Stimulated activated memory B cell treated with anti-CD40 and anti-IgM and Interleukin-4, amounts not matched to agents 10 μg/mL and 1 μg/mL and 100 μg/mL, for 72 hours (primary cell): ENCODE results near the gene ATXN2L.
"Not testable (repeated sequence)": the region's sequence is repeated elsewhere in the genome, so short reads cannot be mapped to it uniquely, and the experiment has no call there.

Experiments
- ATAC-seq: fragments of 150-1000 bp; cut with Tn5 transposase; 2 replicates; pipeline ENCODE4 v1.10.0; 2021
- H3K27ac Mint-ChIP-seq: one replicate; pipeline ENCODE4 v1.8.0; 2022; ENCODE audit warnings: mild to moderate bottlenecking, mixed read lengths
- H3K27me3 Mint-ChIP-seq: one replicate; pipeline ENCODE4 v1.8.0; 2022; ENCODE audit warnings: mixed read lengths
- H3K36me3 Mint-ChIP-seq: one replicate; pipeline ENCODE4 v1.8.0; 2022; ENCODE audit warnings: mixed read lengths
- H3K4me1 Mint-ChIP-seq: one replicate; pipeline ENCODE4 v1.8.0; 2022; ENCODE audit warnings: mixed read lengths
- H3K4me3 Mint-ChIP-seq: one replicate; pipeline ENCODE4 v1.8.0; 2022; ENCODE audit warnings: mild to moderate bottlenecking, moderate library complexity, mixed read lengths
- H3K9me3 Mint-ChIP-seq: one replicate; pipeline ENCODE4 v1.8.0; 2022; ENCODE audit warnings: mixed read lengths

The ATXN2L gene

DNA sequence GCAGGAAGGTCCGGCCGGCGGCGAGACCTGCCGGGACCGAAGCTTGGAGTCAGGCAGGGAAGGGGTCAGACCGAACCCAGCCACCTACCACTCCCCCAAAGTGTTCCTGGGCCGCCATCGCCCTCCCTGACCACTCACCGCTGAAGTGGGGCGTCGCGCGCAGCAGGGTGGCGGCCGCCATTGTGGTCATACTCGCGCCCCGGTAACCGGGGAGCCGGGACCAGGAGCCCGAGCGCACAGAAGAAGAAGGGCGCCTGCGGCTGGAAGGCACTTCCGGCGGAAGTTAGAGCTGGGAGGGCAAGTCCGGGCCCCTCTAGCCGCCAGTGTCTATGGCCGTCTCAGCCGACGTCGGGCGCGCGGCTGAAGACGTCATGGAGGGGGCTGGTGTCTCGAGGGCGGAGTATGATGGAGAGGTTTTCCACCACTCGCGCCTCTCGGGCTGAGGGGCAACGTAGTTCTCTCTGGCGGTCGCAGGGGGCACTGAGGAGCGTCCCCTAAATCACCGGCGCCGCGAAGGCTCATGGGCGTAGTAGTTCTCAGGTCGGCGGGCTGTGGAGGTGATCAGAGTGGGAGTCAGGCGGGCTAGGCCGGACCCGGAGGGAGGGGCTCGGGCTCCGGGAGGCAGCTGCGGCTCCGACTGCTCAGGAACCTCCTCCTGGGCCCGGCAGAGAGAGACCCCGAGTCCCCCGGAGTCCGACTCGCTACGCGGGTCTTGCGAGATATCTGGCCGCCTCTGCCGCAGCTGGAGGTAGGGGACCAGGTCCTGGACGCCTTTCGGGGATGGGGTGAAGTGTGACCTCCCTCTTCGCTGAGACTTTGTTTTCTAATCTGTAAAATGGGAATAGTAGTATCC, 23.5 kb downstream of the ATXN2L start, which contains the start of gene TUFM:
Gene TUFM, minus strand, starts transcription at position 269 of the 853 bp plus-strand sequence. Its CDS starts 79 bp downstream, at position 190.
- H3K4me1 Mint-ChIP-seq = peaks cover 32% of the 10 kb centered on the region
- no peaks in the 10 kb centered on the region for H3K27me3 Mint-ChIP-seq
- H3K9me3 Mint-ChIP-seq = no peaks in the 10 kb centered on the region
- peak within 1 kb of the TSS; percentile 92 for H3K27ac Mint-ChIP-seq
- peaks cover 38% of the 10 kb centered on the region for H3K36me3 Mint-ChIP-seq
- H3K4me3 Mint-ChIP-seq = peak within 1 kb of the TSS; percentile 93
- peak; percentile 98 for ATAC-seq

DNA sequence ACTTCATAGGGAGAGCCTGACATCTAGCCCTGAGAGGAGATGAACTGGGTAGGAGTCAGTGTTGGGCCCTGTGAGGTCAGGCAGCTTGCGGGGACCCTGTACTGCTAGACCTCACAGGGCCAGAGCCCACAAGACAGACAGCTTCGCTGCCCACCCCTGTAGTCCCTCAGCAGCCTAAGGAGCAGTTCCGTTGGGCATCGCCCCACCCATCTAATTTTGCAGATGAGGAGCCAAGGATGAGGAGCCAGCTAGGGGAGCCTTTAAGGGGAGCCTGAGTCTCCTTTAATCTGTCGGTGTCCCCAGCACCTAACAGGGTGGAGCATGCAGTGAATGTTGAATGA, 24.1 kb downstream of the ATXN2L start:
- Mint-ChIP-seq H3K27ac (peak overlapping the region; percentile 92), H3K36me3 (peaks cover 38% of the 10 kb centered on the region), H3K27me3 (no peaks in the 10 kb centered on the region), H3K4me3 (peak overlapping the region; percentile 93), H3K4me1 (peaks cover 32% of the 10 kb centered on the region), H3K9me3 (no peaks in the 10 kb centered on the region)
- peak; percentile 14 for ATAC-seq

DNA sequence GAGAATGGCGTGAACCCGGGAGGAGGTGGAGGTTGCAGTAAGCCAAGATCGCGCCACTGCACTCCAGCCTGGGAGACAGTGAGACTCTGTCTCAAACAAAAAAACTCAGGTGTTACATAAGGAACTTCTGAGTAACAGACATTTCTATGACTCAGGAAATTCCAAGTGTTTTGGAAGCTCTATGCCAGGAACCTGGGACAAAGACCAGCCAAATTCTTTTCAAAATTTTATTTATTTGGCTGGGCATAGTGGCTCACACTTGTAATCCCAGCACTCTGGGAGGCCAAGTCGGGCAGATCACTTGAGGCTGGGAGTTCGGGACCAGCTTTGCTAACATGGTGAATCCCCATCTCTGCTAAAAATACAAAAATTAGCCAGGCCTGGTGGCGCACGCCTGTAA, 35.6 kb downstream of the ATXN2L start:
- no peak for ATAC-seq
- Mint-ChIP-seq H3K9me3 (no peaks in the 10 kb centered on the region), H3K4me1 (no peaks in the 10 kb centered on the region), H3K4me3 (no peak overlapping the region), H3K36me3 (no peaks in the 10 kb centered on the region), H3K27ac (no peak overlapping the region), H3K27me3 (no peaks in the 10 kb centered on the region)

DNA sequence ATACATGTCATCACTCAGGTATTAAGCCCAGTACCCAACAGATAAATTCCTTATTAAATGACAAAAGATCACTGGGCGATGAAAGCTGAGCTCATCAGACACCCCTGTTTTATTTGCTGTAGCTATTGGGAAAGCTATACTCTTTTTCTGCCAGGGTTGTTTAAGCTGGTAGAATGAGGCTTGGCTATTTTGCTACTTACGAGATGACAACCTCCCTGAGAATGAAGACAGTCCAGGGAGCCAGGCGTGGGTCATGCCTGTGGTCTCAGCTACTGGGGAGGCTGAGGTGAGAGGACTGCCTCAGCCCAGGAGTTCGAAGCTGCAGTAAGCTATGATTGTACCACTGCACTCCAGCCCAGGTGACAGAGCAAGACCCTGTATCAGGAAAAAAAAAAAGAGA, 36.5 kb downstream of the ATXN2L start:
- Mint-ChIP-seq H3K36me3 (no peaks in the 10 kb centered on the region), H3K4me1 (peaks cover 9% of the 10 kb centered on the region), H3K27me3 (no peaks in the 10 kb centered on the region), H3K4me3 (no peak overlapping the region), H3K9me3 (no peaks in the 10 kb centered on the region), H3K27ac (no peak overlapping the region)
- no peak for ATAC-seq

DNA sequence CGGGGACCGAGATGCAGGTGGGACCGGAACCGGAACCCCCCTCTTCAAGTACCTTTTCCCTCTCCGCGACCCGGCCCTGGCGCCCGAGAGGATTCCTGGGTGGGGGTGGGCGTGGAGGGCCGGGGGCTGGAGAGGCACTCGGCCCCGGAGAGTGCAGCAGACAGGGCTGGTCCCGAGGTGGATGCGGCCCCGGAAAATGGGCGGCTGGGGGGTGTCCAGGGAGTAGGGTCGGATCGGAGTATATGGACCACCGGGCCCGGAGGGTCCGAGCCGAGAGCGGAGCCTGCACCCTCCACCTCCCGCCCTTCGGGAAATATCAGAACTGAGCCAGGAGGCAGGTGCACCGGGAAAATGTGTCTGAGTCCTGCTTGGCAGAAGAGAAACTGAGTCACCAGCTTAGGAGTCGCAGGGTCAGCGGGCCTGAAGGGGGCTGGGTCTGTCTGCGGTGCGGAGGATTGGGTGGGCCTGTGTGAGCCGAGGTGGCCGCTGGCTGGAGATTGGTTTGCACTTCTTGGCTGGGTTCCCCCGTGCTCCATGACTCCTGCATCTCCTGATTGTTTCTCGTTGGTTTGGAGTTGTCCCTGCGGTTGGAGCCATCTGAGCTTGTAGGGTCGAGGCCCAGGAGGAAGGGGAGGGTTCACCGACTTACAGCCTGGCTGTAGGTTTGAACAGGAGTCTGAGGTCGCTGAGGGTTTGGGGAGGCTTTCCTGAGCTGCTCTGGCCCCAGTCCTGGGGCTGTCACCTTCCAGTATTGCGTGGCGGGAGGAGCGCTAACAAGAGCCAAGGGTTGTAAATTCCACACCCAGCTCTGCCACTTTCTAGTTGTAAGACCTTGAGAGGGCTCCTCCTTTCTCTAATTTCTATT, 41.4 kb downstream of the ATXN2L start:
- peaks cover 20% of the 10 kb centered on the region for H3K36me3 Mint-ChIP-seq
- peak overlapping the region; percentile 97 for H3K27ac Mint-ChIP-seq
- peaks cover 31% of the 10 kb centered on the region for H3K4me1 Mint-ChIP-seq
- ATAC-seq = peak; percentile 4
- H3K9me3 Mint-ChIP-seq = no peaks in the 10 kb centered on the region
- peak overlapping the region; percentile 86 for H3K4me3 Mint-ChIP-seq
- no peaks in the 10 kb centered on the region for H3K27me3 Mint-ChIP-seq

DNA sequence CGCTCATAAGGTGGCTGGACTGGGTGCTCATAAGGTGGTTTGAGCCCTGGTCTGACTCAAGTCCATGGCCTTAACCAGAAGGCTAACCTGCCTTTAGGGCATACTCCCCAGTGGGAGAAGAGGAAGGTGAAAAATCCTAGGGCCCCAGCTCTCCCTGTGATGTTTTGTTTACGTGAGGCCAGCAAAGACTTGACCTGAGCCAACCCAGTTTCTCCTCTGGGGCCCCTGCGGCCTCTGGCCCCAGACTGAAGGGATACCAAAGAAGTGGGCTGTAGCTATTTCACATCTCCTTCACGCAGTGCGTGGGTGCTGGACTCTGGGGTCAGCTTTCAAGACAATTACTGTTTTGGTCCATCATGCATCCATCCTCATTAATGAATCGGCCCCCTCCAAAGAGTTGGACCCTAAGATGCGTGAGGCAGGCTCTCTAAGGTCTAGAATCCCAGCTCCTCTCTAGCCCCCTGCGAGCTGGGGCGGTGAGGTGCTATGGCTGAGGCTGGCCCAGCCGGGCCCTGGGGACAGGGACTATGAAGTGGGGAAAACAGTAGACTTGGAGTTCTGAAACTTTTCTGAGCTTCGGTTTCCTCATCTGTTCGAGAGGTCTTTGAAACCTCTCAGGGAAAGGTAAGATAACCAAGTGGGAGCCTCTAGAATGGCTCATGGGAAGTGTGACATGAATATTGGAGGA, 42.3 kb downstream of the ATXN2L start:
- Mint-ChIP-seq H3K36me3 (peaks cover 29% of the 10 kb centered on the region), H3K9me3 (no peaks in the 10 kb centered on the region), H3K4me1 (peaks cover 31% of the 10 kb centered on the region), H3K4me3 (peak overlapping the region; percentile 86), H3K27ac (no peak overlapping the region), H3K27me3 (no peaks in the 10 kb centered on the region)
- no peak for ATAC-seq

DNA sequence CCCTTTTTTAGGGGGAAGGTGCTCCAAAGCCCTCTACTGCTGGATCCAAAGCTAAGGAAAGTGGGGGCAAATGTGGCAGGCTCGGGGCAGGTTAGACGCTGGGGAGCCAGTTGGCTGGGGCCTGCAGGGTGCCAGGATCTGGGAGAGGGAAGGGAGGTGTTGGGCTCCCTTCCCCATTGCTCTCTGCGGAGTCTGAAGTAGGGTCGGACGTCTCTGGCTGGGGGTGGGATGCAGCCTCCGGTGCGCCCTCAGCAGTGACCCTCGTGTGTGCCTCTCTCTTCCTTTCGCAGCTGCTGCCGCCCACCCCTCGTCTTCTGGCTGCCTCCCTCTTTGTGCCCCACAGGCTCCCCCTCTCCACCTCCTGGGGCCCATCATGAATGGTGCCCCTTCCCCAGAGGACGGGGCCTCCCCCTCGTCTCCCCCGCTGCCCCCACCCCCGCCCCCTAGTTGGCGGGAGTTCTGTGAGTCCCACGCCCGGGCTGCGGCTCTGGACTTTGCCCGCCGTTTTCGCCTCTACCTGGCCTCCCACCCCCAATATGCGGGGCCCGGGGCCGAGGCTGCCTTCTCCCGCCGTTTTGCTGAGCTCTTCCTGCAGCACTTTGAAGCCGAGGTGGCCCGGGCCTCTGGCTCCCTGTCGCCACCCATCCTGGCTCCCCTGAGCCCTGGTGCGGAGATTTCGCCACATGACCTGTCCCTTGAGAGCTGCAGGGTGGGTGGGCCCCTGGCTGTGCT, 43.1 kb downstream of the ATXN2L start:
- no peak overlapping the region for H3K27ac Mint-ChIP-seq
- H3K27me3 Mint-ChIP-seq = no peaks in the 10 kb centered on the region
- H3K4me1 Mint-ChIP-seq = peaks cover 31% of the 10 kb centered on the region
- H3K4me3 Mint-ChIP-seq = no peak overlapping the region
- no peaks in the 10 kb centered on the region for H3K9me3 Mint-ChIP-seq
- H3K36me3 Mint-ChIP-seq = peaks cover 32% of the 10 kb centered on the region
- no peak for ATAC-seq

DNA sequence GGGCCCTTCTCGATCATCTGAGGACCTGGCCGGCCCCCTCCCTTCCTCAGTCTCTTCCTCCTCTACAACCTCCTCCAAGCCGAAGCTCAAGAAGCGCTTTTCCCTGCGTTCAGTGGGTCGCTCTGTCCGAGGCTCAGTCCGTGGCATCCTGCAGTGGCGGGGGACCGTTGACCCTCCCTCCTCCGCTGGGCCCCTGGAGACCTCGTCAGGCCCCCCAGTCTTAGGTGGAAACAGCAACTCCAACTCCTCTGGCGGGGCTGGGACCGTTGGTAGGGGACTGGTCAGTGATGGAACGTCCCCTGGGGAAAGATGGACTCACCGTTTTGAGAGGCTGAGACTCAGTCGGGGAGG, 43.6 kb downstream of the ATXN2L start:
- no peaks in the 10 kb centered on the region for H3K27me3 Mint-ChIP-seq
- no peaks in the 10 kb centered on the region for H3K9me3 Mint-ChIP-seq
- H3K4me3 Mint-ChIP-seq = no peak overlapping the region
- no peak overlapping the region for H3K27ac Mint-ChIP-seq
- H3K4me1 Mint-ChIP-seq = peaks cover 31% of the 10 kb centered on the region
- no peak for ATAC-seq
- H3K36me3 Mint-ChIP-seq = peaks cover 32% of the 10 kb centered on the region

DNA sequence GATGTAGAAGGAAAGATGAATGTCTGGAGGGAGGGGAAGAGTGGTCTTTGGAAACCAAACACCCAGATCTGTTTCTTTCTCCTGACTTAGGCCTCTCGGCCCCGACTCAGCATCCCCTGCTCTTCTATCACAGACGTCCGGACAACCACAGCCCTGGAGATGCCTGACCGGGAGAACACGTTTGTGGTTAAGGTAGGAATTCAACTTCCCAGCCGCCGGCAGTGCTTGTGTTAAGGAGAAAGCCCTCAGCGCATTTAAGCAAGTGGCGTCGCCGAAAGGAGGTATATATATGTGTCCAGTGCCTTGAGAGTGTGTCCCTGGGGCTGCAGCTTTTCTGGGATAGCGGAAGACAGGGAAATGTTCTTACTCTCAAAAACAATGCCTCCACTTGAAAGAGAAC, 44.4 kb downstream of the ATXN2L start:
- ATAC-seq = no peak
- no peak overlapping the region for H3K4me3 Mint-ChIP-seq
- H3K36me3 Mint-ChIP-seq = peaks cover 33% of the 10 kb centered on the region
- no peaks in the 10 kb centered on the region for H3K9me3 Mint-ChIP-seq
- H3K27ac Mint-ChIP-seq = no peak overlapping the region
- peaks cover 31% of the 10 kb centered on the region for H3K4me1 Mint-ChIP-seq
- no peaks in the 10 kb centered on the region for H3K27me3 Mint-ChIP-seq

DNA sequence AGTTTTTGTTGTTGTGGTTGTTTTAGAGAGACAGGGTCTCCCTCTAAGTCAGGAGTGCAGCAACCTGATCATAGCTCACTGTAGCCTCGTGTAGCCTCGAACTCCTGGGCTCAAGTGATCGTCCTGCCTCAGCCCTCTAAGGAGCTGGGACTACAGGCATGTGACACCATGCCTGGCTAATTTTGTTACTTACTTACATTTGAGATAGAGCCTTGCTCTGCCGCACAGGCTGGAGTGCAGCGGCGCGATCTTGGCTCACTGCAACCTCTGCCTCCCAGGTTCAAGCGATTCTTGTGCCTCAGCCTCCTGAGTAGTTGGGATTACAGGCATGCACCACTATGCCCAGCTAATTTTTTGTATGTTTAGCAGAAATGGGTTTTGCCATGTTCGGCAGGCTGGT, 44.8 kb downstream of the ATXN2L start:
- H3K4me3 Mint-ChIP-seq, H3K27me3 Mint-ChIP-seq, H3K27ac Mint-ChIP-seq, H3K9me3 Mint-ChIP-seq, ATAC-seq: not testable (repeated sequence)
- peaks cover 37% of the 10 kb centered on the region for H3K36me3 Mint-ChIP-seq
- peaks cover 35% of the 10 kb centered on the region for H3K4me1 Mint-ChIP-seq

DNA sequence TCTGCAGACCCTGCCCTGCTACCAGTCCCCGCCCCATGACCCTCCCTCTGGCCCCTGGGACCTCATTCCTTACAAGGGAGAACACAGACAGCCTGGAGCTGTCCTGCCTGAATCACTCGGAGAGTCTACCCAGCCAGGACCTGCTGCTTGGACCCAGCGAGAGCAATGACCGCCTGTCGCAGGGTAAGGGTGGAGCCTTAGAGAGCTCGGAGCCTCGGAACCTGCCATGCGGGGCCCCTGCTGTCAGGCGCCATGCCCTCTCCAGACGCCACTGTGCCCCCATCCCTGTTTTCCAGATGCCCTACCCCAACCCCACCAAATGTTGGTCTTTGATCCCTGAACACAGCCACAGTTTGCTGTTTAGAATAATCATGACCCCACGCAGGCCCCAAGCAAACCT, 46.4 kb downstream of the ATXN2L start:
- Mint-ChIP-seq H3K27me3 (no peaks in the 10 kb centered on the region), H3K36me3 (peaks cover 45% of the 10 kb centered on the region)

DNA sequence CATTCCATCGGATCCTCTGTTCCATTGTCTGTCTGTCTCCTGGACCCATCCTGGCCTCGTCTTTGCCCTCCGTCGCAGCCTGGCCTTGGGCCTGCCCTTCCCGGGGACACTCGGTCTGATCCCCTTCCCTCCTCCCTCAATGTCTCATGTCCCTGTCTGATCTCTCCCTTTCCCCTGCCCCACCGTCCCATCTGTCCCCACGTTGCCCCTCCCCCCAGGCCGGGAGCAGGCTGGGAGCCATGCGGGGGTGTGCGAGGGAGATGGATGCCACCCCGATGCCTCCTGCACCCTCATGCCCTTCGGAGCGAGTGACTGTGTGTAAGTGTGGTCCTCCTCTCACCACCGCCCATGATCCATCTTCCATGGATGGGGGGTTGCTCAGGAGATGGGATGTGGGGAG, 50.2 kb downstream of the ATXN2L start:
- Mint-ChIP-seq H3K36me3 (peaks cover 33% of the 10 kb centered on the region), H3K4me1 (peaks cover 22% of the 10 kb centered on the region), H3K4me3 (no peak overlapping the region), H3K27me3 (no peaks in the 10 kb centered on the region), H3K27ac (no peak overlapping the region), H3K9me3 (no peaks in the 10 kb centered on the region)
- ATAC-seq = no peak

More for the DNA sequence above, 46.4 kb downstream of the ATXN2L start:
- Mint-ChIP-seq H3K9me3 (no peaks in the 10 kb centered on the region), H3K27ac (no peak overlapping the region), H3K4me3 (no peak overlapping the region), H3K4me1 (peaks cover 39% of the 10 kb centered on the region)
- no peak for ATAC-seq

DNA sequence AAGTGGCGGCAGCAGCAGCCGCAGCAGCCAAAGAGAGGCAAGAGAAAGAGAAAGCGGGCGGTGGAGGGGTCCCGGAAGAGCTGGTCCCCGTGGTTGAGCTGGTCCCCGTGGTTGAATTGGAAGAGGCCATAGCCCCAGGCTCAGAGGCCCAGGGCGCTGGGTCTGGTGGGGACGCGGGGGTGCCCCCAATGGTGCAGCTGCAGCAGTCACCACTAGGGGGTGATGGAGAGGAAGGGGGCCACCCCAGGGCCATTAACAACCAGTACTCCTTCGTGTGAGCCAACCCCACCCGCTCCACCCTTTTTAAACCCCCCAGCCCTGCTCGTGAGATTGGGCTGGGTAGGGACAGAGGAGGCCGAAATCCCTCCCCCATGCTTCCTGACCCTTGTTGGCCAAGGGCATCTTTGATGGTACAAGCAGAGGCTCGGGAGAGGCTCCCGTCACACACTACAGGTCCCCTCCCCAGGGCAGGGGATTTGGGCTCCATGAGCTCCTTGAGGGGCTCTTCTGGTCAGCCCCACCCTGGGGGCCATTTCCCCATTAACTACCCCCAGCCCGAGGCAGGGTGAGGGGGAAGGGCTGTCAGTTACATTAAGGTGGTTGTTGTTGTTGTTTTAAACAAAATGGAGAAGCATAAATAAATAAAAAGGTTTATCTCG, 50.9 kb downstream of the ATXN2L start:
- H3K4me3 Mint-ChIP-seq = no peak overlapping the region
- peak; percentile 66 for ATAC-seq
- peaks cover 33% of the 10 kb centered on the region for H3K36me3 Mint-ChIP-seq
- no peak overlapping the region for H3K27ac Mint-ChIP-seq
- no peaks in the 10 kb centered on the region for H3K9me3 Mint-ChIP-seq
- H3K4me1 Mint-ChIP-seq = peaks cover 29% of the 10 kb centered on the region
- H3K27me3 Mint-ChIP-seq = no peaks in the 10 kb centered on the region

DNA sequence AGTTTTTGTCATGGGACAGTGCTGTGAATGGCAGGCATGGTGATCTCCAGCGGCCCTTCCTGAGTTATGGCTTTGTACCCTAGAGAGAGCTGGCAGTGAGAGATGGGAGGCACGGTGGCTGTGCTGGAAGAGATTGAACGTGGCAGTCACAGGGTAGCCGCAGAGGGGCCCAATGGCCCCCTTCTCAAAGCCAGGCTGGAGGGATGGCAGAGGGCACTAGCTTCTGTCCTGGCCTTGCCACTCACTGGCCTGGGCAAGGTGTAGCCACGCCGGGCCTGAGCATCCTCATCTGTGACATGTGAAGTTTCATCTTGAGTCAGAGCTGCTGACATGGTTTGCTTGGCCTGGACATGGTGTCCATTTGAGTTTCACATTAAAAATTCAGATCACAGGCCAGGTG, 51.6 kb downstream of the ATXN2L start:
- ATAC-seq = no peak
- Mint-ChIP-seq H3K4me1 (peaks cover 36% of the 10 kb centered on the region), H3K9me3 (no peaks in the 10 kb centered on the region), H3K27me3 (no peaks in the 10 kb centered on the region), H3K36me3 (peaks cover 27% of the 10 kb centered on the region), H3K4me3 (no peak overlapping the region), H3K27ac (no peak overlapping the region)
